Measurements from ENCODE around the gene HSPA8. TPM values are rescaled to one million over a fixed set of nuclear protein-coding genes. Genes with fewer than 3 reads are reported as not detected.

HSPA8 gene
- total and polyA plus RNA-seq, 2 of the 13 experiments (the other 11 are each of a cell fraction or from before 2014, with no cell fraction given) = 936 to 2,151 TPM

GRCh38 chr11:123062892-123063825, 1.2 kb upstream of the HSPA8 start (continued):
- TF ChIP-seq FOXP4 (CRISPR knock-in tag; IDR thresholded peaks at IDR 0.05) (no peak), ZFP36L1 (CRISPR knock-in tag; IDR thresholded peaks at IDR 0.05) (no peak), ATF4 (CRISPR knock-in tag; IDR thresholded peaks at IDR 0.05) (no peak), TFDP2 (CRISPR knock-in tag; IDR thresholded peaks at IDR 0.05) (0 out of 2 replicates have a peak, but pooled peaks have one; percentile 19), ZNF782 (CRISPR knock-in tag; IDR thresholded peaks at IDR 0.05; ENCODE audit: borderline replicate concordance) (no peak), ZNF44 (CRISPR knock-in tag; IDR thresholded peaks at IDR 0.05) (no peak), HMGA1 (CRISPR knock-in tag; conservative IDR thresholded peaks at IDR 0.05) (no peak), MIER2 (CRISPR knock-in tag; IDR thresholded peaks at IDR 0.05) (no peak), RAD51 (IDR thresholded peaks at IDR 0.05; ENCODE audit: borderline replicate concordance) (no peak), GLMP (CRISPR knock-in tag; IDR thresholded peaks at IDR 0.05; ENCODE audit: borderline replicate concordance) (no peak), HNRNPH1 (optimal IDR thresholded peaks at IDR 0.05; ENCODE audit: low read depth, low read length) (no peak), IKZF5 (CRISPR knock-in tag; IDR thresholded peaks at IDR 0.05) (no peak), HNRNPL (IDR thresholded peaks at IDR 0.05; ENCODE audit: low read depth, low read length) (0 out of 2 replicates have a peak, but pooled peaks have one; percentile 50), XRCC5 (optimal IDR thresholded peaks at IDR 0.05; ENCODE audit: low read length) (no peak), ZNF432 (CRISPR knock-in tag; IDR thresholded peaks at IDR 0.05; ENCODE audit: borderline replicate concordance) (no peak), MXI1 (IDR thresholded peaks at IDR 0.05; ENCODE audit: borderline replicate concordance, low read depth, low read length) (peak; percentile 43; the same call in 2 of the 3 replicates), HINFP (CRISPR knock-in tag; IDR thresholded peaks at IDR 0.05; ENCODE audit: low read depth) (no peak), SRSF4 (IDR thresholded peaks at IDR 0.05; ENCODE audit: low read depth, low read length, poor library complexity, severe bottlenecking) (no peak), HCFC1 (IDR thresholded peaks at IDR 0.05; ENCODE audit: low read depth, low read length) (no peak), ZNF296 (CRISPR knock-in tag; conservative IDR thresholded peaks at IDR 0.05) (peak; percentile 69; the same call in 1 of the 2 replicates), SOX5 (CRISPR knock-in tag; IDR thresholded peaks at IDR 0.05; ENCODE audit: borderline replicate concordance) (peak; percentile 40; the same call in 1 of the 2 replicates)
